ENCODE results near the gene STARD3. TPM values are rescaled to one million over a fixed set of nuclear protein-coding genes. Genes with fewer than 3 reads are reported as not detected.

STARD3 gene
- total RNA-seq, 2 donors from 2014 or later: 52.5 to 202 TPM

- H3K9me3 ChIP-seq: no peaks in the 10 kb centered on the region
- 81% methylated on average over 22 of the region's 22 CpGs for WGBS
- peak overlapping the region; percentile 27 to 29 for H3K27ac ChIP-seq
- no peak for TF ChIP-seq POLR2AphosphoS5 (IDR thresholded peaks at IDR 0.05)
- no peak for TF ChIP-seq CTCF (IDR thresholded peaks at IDR 0.05)
- no peak for TF ChIP-seq POLR2A (IDR thresholded peaks at IDR 0.05)
- DNase-seq (ENCODE audit: low spot score): peak; percentile 40
- H3K36me3 ChIP-seq: no peaks in the 10 kb centered on the region
- H3K4me3 ChIP-seq: no peak overlapping the region
- no peaks in the 10 kb centered on the region for H3K27me3 ChIP-seq (replicated peaks; ENCODE audit: insufficient read depth)
- intact Hi-C loops (cut with DNase I): no loop called here
- H3K4me1 ChIP-seq (replicated peaks): peaks cover 13% of the 10 kb centered on the region
Observed at GRCh38 chr17:39662551-39663339, 25.8 kb downstream of the STARD3 start.

DNA sequence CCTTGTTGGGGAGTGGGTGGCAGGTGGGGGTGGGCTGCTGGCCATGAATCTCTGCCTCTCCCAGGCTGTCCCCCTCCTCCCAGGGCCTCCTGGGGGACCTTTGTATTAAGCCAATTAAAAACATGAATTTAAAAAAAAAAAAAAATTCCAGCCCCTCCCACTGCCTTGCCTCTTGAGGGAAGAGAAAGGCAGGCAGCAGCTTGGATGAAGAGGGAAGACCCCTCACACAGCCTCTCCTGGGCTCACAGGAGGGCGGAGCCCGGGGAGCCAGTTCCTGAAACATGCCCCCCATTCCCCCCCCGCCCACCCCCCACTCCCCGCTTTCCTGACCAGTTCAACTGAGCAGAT is 26.4 kb downstream of the STARD3 start:
- Histone ChIP-seq H3K4me3 (no peak overlapping the region), H3K9me3 (no peaks in the 10 kb centered on the region), H3K36me3 (no peaks in the 10 kb centered on the region), H3K27me3 (replicated peaks; ENCODE audit: insufficient read depth) (no peaks in the 10 kb centered on the region), H3K27ac (peak overlapping the region; percentile 27 to 29), H3K4me1 (replicated peaks) (peaks cover 13% of the 10 kb centered on the region)
- no peak for TF ChIP-seq POLR2A (IDR thresholded peaks at IDR 0.05)
- no peak for TF ChIP-seq CTCF (IDR thresholded peaks at IDR 0.05)
- no peak for TF ChIP-seq POLR2AphosphoS5 (IDR thresholded peaks at IDR 0.05)
- WGBS: 81% methylated on average over 2 of the region's 4 CpGs
- intact Hi-C loops (cut with DNase I): no loop called here
- DNase-seq (ENCODE audit: low spot score): no peak

GRCh38 chr17:39663688-39664580 is 27.0 kb downstream of the STARD3 start:
- Histone ChIP-seq H3K9me3 (no peaks in the 10 kb centered on the region), H3K27me3 (replicated peaks; ENCODE audit: insufficient read depth) (no peaks in the 10 kb centered on the region), H3K4me3 (no peak overlapping the region), H3K27ac (no peak overlapping the region), H3K4me1 (replicated peaks) (peaks cover 13% of the 10 kb centered on the region), H3K36me3 (no peaks in the 10 kb centered on the region)
- TF ChIP-seq CTCF (IDR thresholded peaks at IDR 0.05) (no peak), POLR2AphosphoS5 (IDR thresholded peaks at IDR 0.05) (no peak), POLR2A (IDR thresholded peaks at IDR 0.05) (no peak)
- intact Hi-C loops (cut with DNase I): no loop called here
- WGBS: 55% methylated on average over 16 of the region's 17 CpGs
- no peak for DNase-seq (ENCODE audit: low spot score)

DNA sequence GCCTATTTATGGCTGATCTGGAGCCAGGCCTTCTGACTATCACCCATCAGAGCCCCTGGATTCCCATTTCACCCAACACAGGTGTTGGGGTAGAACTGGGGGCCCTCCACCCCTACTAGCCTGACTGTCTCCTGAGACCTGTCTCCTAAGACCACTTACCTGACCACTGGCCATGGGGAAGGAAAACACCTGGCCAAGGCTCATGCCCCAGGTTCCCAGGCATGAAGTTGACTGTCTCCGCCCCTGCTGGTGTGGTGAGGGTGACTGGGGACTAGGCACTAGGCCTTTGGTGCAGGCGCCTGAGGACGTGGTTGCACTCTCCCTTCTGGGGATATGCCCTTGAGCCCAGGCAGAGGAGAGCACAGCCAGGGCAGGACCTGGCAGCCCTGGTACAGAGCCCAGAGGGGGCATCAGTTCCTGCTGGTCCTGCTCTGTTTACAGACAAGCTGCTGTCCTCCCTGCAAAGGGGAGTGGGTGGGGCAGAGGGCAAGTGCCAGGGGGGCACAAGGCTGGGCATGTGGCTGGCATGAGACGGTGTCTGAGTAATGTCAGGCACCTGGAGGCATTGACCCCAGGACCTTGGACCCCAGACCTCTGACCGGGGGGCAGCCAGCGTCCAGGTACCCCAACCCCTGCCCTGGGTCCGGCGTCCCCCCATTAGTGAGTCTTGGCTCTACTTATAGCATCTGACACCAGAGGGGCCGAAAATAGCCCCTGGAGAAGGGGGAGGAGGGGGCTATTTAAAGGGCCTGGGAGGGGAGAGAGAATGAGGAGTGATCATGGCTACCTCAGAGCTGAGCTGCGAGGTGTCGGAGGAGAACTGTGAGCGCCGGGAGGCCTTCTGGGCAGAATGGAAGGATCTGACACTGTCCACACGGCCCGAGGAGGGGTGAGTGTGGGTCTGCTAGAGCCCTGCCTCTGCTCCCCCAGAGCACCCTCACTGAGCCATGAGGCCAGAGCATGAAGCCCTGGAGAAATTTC is 27.9 kb downstream of the STARD3 start, which contains the start of gene TCAP:
Gene TCAP, plus strand, starts transcription at position 769 of the 981 bp plus-strand sequence. Its CDS starts 11 bp downstream, at position 780.
- H3K4me3 ChIP-seq: no peak within 1 kb of the TSS
- 57% methylated on average over 14 of the region's 15 CpGs for WGBS
- no peaks in the 10 kb centered on the region for H3K36me3 ChIP-seq
- H3K4me1 ChIP-seq (replicated peaks): peaks cover 13% of the 10 kb centered on the region
- no peak for DNase-seq (ENCODE audit: low spot score)
- no peak within 1 kb of the TSS for H3K27ac ChIP-seq
- intact Hi-C loops (cut with DNase I): no loop called here
- H3K27me3 ChIP-seq (replicated peaks; ENCODE audit: insufficient read depth): no peaks in the 10 kb centered on the region
- H3K9me3 ChIP-seq: no peaks in the 10 kb centered on the region
- TF ChIP-seq CTCF (IDR thresholded peaks at IDR 0.05): no peak
- no peak for TF ChIP-seq POLR2A (IDR thresholded peaks at IDR 0.05)
- no peak for TF ChIP-seq POLR2AphosphoS5 (IDR thresholded peaks at IDR 0.05)
